Body of pancreas (tissue), 4 donors: Measurements from ENCODE around the gene BAG1. TPM values are rescaled to one million over a fixed set of nuclear protein-coding genes. Genes with fewer than 3 reads are reported as not detected.

Experiments
- ATAC-seq: fragments of 150-250 bp; one replicate; pipeline ENCODE4 v1.9.1; 2016
- DNase-seq, 4 donors: peaks; one replicate each; pipeline ENCODE4 v3.0.0-alpha.2; 2019
- H3K27ac ChIP-seq, 4 donors: fragments of 200-600 bp; sonication (generic); 1 replicate in 3 of 4; 2 replicates in 1 of 4; pipeline versions ENCODE4 v1.5.1 to v1.6.1; 2016 to 2019; ENCODE audit warnings: mild to moderate bottlenecking in 1 of 4, mixed read lengths in 1 of 4, moderate library complexity in 1 of 4
- H3K27me3 ChIP-seq, 2 donors: fragments of 200-600 bp; sonication (generic); one replicate each; pipeline ENCODE4 v1.6.0; 2016; ENCODE audit warnings: mild to moderate bottlenecking in 1 of 2
- H3K36me3 ChIP-seq, 2 donors: fragments of 200-600 bp; sonication (generic); replicated peaks in 1 of 2; 2 replicates each; pipeline ENCODE4 v1.5.1; 2016; ENCODE audit warnings: low read depth in 2 of 2; ENCODE audit not compliant: insufficient read depth in 1 of 2
- H3K4me1 ChIP-seq: fragments of 200-600 bp; sonication (generic); one replicate; pipeline ENCODE4 v1.6.0; 2016
- H3K4me3 ChIP-seq, 2 donors: fragments of 200-600 bp; sonication (generic); 1 replicate in 1 of 2; 2 replicates in 1 of 2; pipeline ENCODE4 v1.5.1; 2016 to 2019
- H3K9me3 ChIP-seq, 3 donors: fragments of 200-600 bp; sonication (generic); 1 replicate in 2 of 3; 2 replicates in 1 of 3; pipeline ENCODE4 v1.5.1; 2016
- POLR2A ChIP-seq, 3 donors: fragments of 450-650 bp; IDR thresholded peaks; one replicate each; pipeline ENCODE4 v1.6.1; 2016; ENCODE audit warnings: antibody characterized with exemption in 3 of 3, mild to moderate bottlenecking in 2 of 3
- WGBS, 2 donors: methylation state at CpG; one replicate each; pipeline ENCODE4 v1.1.5; 2017; 5-methylcytosine and 5-hydroxymethylcytosine counted together
- intact Hi-C: fragments of 100-400 bp; cut with DNase I; formaldehyde crosslinking; loops from one replicate; pipeline ENCODE4 v1.15.1; 2023
- total RNA-seq, 2 donors: library from RNA; depleted of rRNA; stranded (reverse); fragments of >200 nt; gene quantifications; one replicate each; pipeline ENCODE4 v1.1.0, GENCODE V29; 2016
- TF ChIP-seq, protein P1 (sequence below), 7 experiments: fragments of 450-650 bp in 4 of 7; fragments of 200-600 bp in 3 of 7; sonication (generic) in 3 of 7; IDR thresholded peaks; one replicate each; pipeline ENCODE4 v1.5.1; 2016 to 2019; ENCODE audit warnings: antibody characterized with exemption in 7 of 7

The BAG1 gene
- total RNA-seq, 2 donors from 2014 or later = 46.5 to 80.2 TPM

DNA sequence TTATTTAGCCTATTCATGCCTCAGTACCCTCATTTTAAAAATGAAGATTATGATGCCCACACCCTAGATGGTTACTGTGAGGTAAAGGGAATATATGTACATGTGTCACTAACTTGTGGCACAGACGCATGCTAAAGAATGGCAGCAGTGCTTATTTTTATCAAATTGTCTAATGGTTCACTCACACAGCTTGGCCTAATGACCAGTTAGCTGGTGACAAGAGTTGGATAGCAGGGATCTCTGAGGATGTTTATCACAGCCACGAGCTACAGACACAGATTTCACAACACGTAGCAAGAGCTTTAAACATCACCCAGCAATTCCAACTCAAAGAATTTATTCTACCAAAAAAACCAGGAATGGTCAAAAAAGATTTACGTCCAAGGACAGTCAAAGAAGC lies 7.2 kb downstream of the BAG1 start:
- Histone ChIP-seq H3K4me1 (no peaks in the 10 kb centered on the region), H3K4me3 (no peak overlapping the region), H3K27me3 (no peaks in the 10 kb centered on the region), H3K9me3 (no peaks in the 10 kb centered on the region), H3K27ac (no peak overlapping the region), H3K36me3 (peaks cover 18 to 45% of the 10 kb centered on the region in 2 donors)
- intact Hi-C loops = no loop called here
- TF ChIP-seq, protein P1, sequence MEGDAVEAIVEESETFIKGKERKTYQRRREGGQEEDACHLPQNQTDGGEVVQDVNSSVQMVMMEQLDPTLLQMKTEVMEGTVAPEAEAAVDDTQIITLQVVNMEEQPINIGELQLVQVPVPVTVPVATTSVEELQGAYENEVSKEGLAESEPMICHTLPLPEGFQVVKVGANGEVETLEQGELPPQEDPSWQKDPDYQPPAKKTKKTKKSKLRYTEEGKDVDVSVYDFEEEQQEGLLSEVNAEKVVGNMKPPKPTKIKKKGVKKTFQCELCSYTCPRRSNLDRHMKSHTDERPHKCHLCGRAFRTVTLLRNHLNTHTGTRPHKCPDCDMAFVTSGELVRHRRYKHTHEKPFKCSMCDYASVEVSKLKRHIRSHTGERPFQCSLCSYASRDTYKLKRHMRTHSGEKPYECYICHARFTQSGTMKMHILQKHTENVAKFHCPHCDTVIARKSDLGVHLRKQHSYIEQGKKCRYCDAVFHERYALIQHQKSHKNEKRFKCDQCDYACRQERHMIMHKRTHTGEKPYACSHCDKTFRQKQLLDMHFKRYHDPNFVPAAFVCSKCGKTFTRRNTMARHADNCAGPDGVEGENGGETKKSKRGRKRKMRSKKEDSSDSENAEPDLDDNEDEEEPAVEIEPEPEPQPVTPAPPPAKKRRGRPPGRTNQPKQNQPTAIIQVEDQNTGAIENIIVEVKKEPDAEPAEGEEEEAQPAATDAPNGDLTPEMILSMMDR (IDR thresholded peaks at IDR 0.05) = no peak
- no peak for TF ChIP-seq POLR2A (IDR thresholded peaks at IDR 0.05)
- DNase-seq = no peak
- no peak for ATAC-seq
- WGBS, 2 donors = 84 to 89% methylated on average over 4 of the region's 4 CpGs

DNA sequence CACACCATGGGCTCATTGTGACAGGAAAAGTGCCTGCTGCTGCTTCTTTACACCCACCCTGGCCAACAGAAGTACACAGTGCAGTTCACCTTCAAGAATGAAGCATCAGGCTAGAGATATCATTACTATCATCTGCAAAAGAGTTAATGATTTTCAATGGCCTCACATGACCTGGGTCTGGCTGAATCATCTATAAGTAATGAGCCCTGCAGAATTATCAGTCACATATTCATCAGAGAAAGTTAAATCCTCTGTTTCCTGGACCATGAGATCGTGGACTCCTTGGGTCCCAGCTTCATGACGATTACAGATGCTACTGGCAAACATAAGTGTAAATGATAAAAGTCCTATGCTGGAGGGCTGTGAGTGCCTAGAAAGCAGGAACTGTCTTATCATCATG lies 8.3 kb downstream of the BAG1 start:
- WGBS, 2 donors = 81 to 100% methylated on average over 2 of the region's 2 CpGs
- intact Hi-C loops = no loop called here
- DNase-seq = no peak
- H3K36me3 ChIP-seq = peaks cover 18 to 43% of the 10 kb centered on the region in 2 donors
- ATAC-seq = no peak
- H3K4me1 ChIP-seq = no peaks in the 10 kb centered on the region
- H3K9me3 ChIP-seq = no peaks in the 10 kb centered on the region
- H3K4me3 ChIP-seq = no peak overlapping the region
- TF ChIP-seq, protein P1 (IDR thresholded peaks at IDR 0.05) = no peak
- no peak for TF ChIP-seq POLR2A (IDR thresholded peaks at IDR 0.05)
- H3K27ac ChIP-seq = no peak overlapping the region
- H3K27me3 ChIP-seq = no peaks in the 10 kb centered on the region

DNA sequence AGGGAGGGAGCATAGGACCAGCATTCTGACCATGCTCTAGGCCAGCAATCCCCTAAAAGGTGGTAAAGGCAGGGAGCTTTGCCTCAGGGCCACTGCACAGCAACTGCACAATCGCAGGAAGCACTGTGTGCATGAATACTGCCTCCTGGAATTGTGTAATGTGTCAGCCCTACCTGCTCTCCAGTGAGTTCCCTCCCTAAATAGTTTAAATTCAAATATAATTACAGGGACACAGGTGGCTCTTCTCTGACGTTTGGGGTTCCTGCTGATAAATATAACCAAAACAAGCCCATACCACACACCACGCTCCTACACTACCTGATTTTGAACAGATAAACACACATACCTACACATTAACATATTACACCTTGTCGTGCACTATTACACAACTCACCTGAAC lies 9.0 kb downstream of the BAG1 start:
- intact Hi-C loops = no loop called here
- Histone ChIP-seq H3K36me3 (peaks cover 18 to 39% of the 10 kb centered on the region in 2 donors), H3K27me3 (no peaks in the 10 kb centered on the region), H3K4me1 (no peaks in the 10 kb centered on the region), H3K9me3 (no peaks in the 10 kb centered on the region), H3K4me3 (no peak overlapping the region), H3K27ac (no peak overlapping the region)
- DNase-seq (no peak), ATAC-seq (no peak)
- TF ChIP-seq, protein P1 (IDR thresholded peaks at IDR 0.05) = no peak
- no peak for TF ChIP-seq POLR2A (IDR thresholded peaks at IDR 0.05)
- 87 to 89% methylated on average over 4 of the region's 4 CpGs for WGBS, 2 donors

DNA sequence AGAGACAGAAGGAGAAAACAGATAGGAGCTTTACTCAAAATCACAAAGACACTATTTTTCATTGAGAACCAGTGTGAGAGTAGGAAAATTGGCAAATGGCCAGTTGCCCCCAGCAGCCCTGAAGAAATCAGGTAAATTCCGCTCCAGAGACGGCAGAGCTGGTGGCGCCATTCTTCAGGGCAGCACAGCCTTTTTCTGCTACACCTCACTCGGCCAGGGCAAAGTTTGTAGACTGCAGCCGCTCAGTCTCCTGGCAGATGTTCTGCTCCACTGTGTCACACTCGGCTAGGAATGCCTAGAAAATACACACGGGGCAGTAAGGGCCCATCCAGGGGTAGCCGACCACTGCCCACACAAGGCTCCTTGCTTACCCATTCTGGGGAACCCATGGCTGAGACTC lies 9.5 kb downstream of the BAG1 start:
- peaks cover 18 to 37% of the 10 kb centered on the region in 2 donors for H3K36me3 ChIP-seq
- H3K4me1 ChIP-seq = no peaks in the 10 kb centered on the region
- H3K9me3 ChIP-seq = no peaks in the 10 kb centered on the region
- DNase-seq = no peak
- 90 to 95% methylated on average over 8 of the region's 8 CpGs for WGBS, 2 donors
- intact Hi-C loops = no loop called here
- TF ChIP-seq POLR2A (IDR thresholded peaks at IDR 0.05) = no peak
- TF ChIP-seq, protein P1 (IDR thresholded peaks at IDR 0.05) = no peak
- H3K27ac ChIP-seq = no peak overlapping the region
- no peak for ATAC-seq
- no peak overlapping the region for H3K4me3 ChIP-seq
- H3K27me3 ChIP-seq = no peaks in the 10 kb centered on the region

- intact Hi-C loops = no loop called here
- ATAC-seq = no peak
- Histone ChIP-seq H3K36me3 (peaks cover 16 to 37% of the 10 kb centered on the region in 2 donors), H3K4me1 (no peaks in the 10 kb centered on the region), H3K27ac (no peak overlapping the region), H3K9me3 (no peaks in the 10 kb centered on the region), H3K4me3 (no peak overlapping the region), H3K27me3 (no peaks in the 10 kb centered on the region)
- 100% methylated on average over 4 of the region's 4 CpGs for WGBS, 2 donors
- DNase-seq = no peak
- TF ChIP-seq, protein P1 (IDR thresholded peaks at IDR 0.05) = no peak
- TF ChIP-seq POLR2A (IDR thresholded peaks at IDR 0.05) = no peak
These were observed 10.3 kb downstream of the BAG1 start for GRCh38 chr9:33254211-33254610.
